MM.1S (cell line): ENCODE results near the gene MAP4.

Experiments used
- DNase-seq: peaks from one replicate; pipeline ENCODE4 v3.0.0-alpha.2; 2015
- H2AFZ ChIP-seq: fragments of 300-600 bp; sonication (generic); 2 replicates; pipeline ENCODE4 v1.6.0; 2016; ENCODE audit warnings: antibody characterized with exemption, low read length
- H3F3A ChIP-seq: fragments of 300-600 bp; sonication (generic); 2 replicates; pipeline ENCODE4 v1.6.1; 2016; ENCODE audit warnings: mild to moderate bottlenecking, antibody characterized with exemption, low read length, moderate library complexity, mixed read lengths; ENCODE audit not compliant: insufficient read depth
- H3K27ac ChIP-seq: fragments of 300-600 bp; sonication (generic); 2 replicates; pipeline ENCODE4 v1.5.1; 2016; ENCODE audit warnings: mild to moderate bottlenecking, low read length
- H3K27me3 ChIP-seq: fragments of 300-600 bp; sonication (generic); replicated peaks from 2 replicates; pipeline ENCODE4 v1.6.0; 2016; ENCODE audit warnings: low read length; ENCODE audit not compliant: insufficient read depth
- H3K36me3 ChIP-seq: fragments of 300-600 bp; sonication (generic); replicated peaks from 2 replicates; pipeline ENCODE4 v1.6.1; 2016; ENCODE audit warnings: mild to moderate bottlenecking, low read length, mixed read lengths; ENCODE audit not compliant: insufficient read depth
- H3K4me1 ChIP-seq: fragments of 300-600 bp; sonication (generic); 2 replicates; pipeline ENCODE4 v1.6.1; 2016; ENCODE audit warnings: low read length, mixed read lengths
- H3K4me2 ChIP-seq: fragments of 300-600 bp; sonication (generic); 2 replicates; pipeline ENCODE4 v1.6.0; 2016; ENCODE audit warnings: low read depth, low read length
- H3K4me3 ChIP-seq: fragments of 300-600 bp; sonication (generic); 2 replicates; pipeline ENCODE4 v1.5.1; 2016; ENCODE audit warnings: low read length, mixed read lengths
- H3K79me2 ChIP-seq: fragments of 300-600 bp; sonication (generic); 2 replicates; pipeline ENCODE4 v1.6.1; 2016; ENCODE audit warnings: mixed run types, low read length, mixed read lengths
- H3K9ac ChIP-seq: fragments of 300-600 bp; sonication (generic); 2 replicates; pipeline ENCODE4 v1.6.1; 2016; ENCODE audit warnings: low read length, mixed read lengths
- H3K9me2 ChIP-seq: fragments of 300-600 bp; sonication (generic); replicated peaks from 2 replicates; pipeline ENCODE4 v1.6.1; 2016; ENCODE audit warnings: mild to moderate bottlenecking, low read length, mixed read lengths; ENCODE audit not compliant: insufficient read depth
- H3K9me3 ChIP-seq: fragments of 300-600 bp; sonication (generic); replicated peaks from 2 replicates; pipeline ENCODE4 v1.6.1; 2016; ENCODE audit warnings: mild to moderate bottlenecking, low read length, mixed read lengths; ENCODE audit not compliant: insufficient read depth
- H4K20me1 ChIP-seq: fragments of 300-600 bp; sonication (generic); 2 replicates; pipeline ENCODE4 v1.6.1; 2016; ENCODE audit warnings: mild to moderate bottlenecking, low read length, moderate library complexity, mixed read lengths; ENCODE audit not compliant: insufficient read depth
- CTCF ChIP-seq: fragments of 300-600 bp; sonication (generic); IDR thresholded peaks from 2 replicates; pipeline ENCODE4 v1.5.1; 2016; ENCODE audit warnings: antibody characterized with exemption, low read length, mixed read lengths
- EZH2 ChIP-seq: fragments of 300-600 bp; sonication (generic); optimal IDR thresholded peaks from 2 replicates; pipeline ENCODE3; 2017; ENCODE audit warnings: low read depth, mild to moderate bottlenecking, antibody characterized with exemption, low read length, mixed read lengths
- EZH2phosphoT487 ChIP-seq: fragments of 300-600 bp; sonication (generic); IDR thresholded peaks from 2 replicates; pipeline ENCODE4 v1.6.1; 2018; ENCODE audit warnings: antibody characterized with exemption, low read length

MAP4 gene

DNA sequence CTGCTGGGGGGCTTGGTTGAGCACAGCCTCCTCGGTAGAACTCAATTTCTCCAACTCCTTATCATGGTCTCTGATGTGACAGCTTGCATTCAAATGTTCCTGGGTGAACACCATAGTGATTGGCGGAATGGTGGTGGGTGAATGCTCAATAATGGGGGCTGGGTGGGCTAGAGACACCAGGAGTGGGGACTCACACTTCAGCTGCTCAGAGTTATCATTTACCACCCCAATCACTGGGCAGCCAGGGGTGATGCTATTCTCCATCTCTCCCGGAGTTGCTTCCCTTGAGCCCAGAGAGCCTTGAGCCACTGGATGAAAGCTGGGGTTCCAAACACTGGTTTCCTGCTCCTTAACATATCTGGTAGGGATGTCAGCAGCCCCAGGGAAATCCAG is 124.6 kb downstream of the MAP4 start:
- Histone ChIP-seq H3K4me2 (no peak overlapping the region), H3K9me2 (no peaks in the 10 kb centered on the region), H4K20me1 (no peaks in the 10 kb centered on the region), H2AFZ (no peak overlapping the region), H3K79me2 (no peaks in the 10 kb centered on the region), H3K36me3 (no peaks in the 10 kb centered on the region), H3K4me1 (no peaks in the 10 kb centered on the region), H3K9ac (no peak overlapping the region), H3K27me3 (no peaks in the 10 kb centered on the region), H3K4me3 (no peak overlapping the region), H3K27ac (no peak overlapping the region), H3K9me3 (no peaks in the 10 kb centered on the region), H3F3A (no peaks in the 10 kb centered on the region)
- TF ChIP-seq CTCF (no peak), EZH2phosphoT487 (no peak), EZH2 (no peak)
- DNase-seq = no peak

DNA sequence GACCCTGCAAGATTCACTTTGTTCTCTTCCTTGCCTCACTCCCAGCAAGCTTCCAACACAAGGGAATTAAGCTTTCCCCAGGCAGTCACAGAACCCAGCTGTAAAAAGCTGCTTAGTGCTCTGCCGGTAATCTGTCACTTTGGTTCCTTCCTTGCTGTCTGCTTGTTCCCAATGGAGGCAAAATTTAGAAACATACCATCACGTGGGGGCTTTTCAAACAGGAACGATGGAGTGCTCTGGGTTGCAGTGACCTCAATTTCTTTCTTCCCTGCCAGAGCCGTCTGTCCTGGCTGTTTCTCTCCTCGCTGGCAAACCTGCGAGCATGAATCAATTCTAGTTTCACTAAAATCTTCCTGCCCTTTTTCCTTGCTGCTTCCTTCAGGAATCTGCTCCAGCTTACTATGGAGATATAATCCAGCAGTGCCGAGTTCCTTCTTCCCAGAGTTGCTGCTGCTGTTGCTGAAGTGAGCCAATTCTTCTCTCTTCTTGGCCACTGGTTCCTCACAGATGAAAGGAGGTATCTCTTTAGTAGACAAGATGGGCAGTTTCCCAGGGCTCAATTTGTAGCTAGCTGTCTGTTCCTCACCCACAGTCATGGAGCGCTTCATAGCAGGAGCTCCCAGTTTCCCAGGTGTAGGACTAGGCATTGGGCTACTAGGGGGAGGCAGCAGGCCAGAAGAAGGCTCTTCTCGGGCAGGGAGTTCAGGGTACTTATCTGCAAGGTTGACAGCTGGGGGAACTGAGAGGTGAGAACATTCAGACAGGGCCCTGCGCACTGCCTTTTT is 125.2 kb downstream of the MAP4 start:
- no peak overlapping the region for H2AFZ ChIP-seq
- no peaks in the 10 kb centered on the region for H3K9me3 ChIP-seq
- no peaks in the 10 kb centered on the region for H3K79me2 ChIP-seq
- no peaks in the 10 kb centered on the region for H3F3A ChIP-seq
- DNase-seq = no peak
- no peak overlapping the region for H3K27ac ChIP-seq
- H4K20me1 ChIP-seq = no peaks in the 10 kb centered on the region
- TF ChIP-seq EZH2 (no peak), EZH2phosphoT487 (no peak), CTCF (no peak)
- no peak overlapping the region for H3K4me3 ChIP-seq
- H3K27me3 ChIP-seq = no peaks in the 10 kb centered on the region
- H3K36me3 ChIP-seq = no peaks in the 10 kb centered on the region
- no peak overlapping the region for H3K4me2 ChIP-seq
- H3K9ac ChIP-seq = no peak overlapping the region
- H3K4me1 ChIP-seq = no peaks in the 10 kb centered on the region
- no peaks in the 10 kb centered on the region for H3K9me2 ChIP-seq

- H3K27ac ChIP-seq = no peak overlapping the region
- H3K36me3 ChIP-seq = no peaks in the 10 kb centered on the region
- no peak overlapping the region for H3K9ac ChIP-seq
- no peaks in the 10 kb centered on the region for H3K9me3 ChIP-seq
- no peaks in the 10 kb centered on the region for H3K27me3 ChIP-seq
- no peak for DNase-seq
- H3K79me2 ChIP-seq = no peaks in the 10 kb centered on the region
- no peak for TF ChIP-seq CTCF
- no peak for TF ChIP-seq EZH2phosphoT487
- TF ChIP-seq EZH2 = no peak
- H3K4me1 ChIP-seq = no peaks in the 10 kb centered on the region
- H3F3A ChIP-seq = no peaks in the 10 kb centered on the region; the same call in 1 of the 2 replicates
- H3K4me3 ChIP-seq = no peak overlapping the region
- H3K4me2 ChIP-seq = no peak overlapping the region
- H3K9me2 ChIP-seq = no peaks in the 10 kb centered on the region
- H2AFZ ChIP-seq = no peak overlapping the region
- H4K20me1 ChIP-seq = no peaks in the 10 kb centered on the region
Measured at GRCh38 chr3:47890126-47890827, 125.9 kb downstream of the MAP4 start.
